ENCODE data around the gene ZDHHC3.

DNA sequence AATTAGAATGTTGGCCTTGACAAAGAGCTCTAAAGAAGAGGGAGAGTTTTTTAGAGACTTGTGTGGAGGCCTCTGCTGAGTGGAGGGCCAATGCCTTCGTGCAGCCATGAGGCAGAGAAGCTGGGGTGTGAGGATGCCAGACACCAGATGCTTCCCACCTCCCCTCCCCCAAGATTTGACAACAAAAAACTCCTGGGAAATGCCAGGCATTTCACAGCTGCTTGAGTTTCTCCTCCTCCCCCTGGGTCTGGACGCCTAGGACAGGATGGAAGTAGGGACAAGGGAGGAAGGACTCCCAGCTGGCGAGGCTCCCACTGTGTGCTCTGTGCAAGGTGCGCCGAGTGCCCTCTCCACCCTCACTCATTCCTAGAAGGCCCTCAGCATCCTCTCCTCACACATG, 81.5 kb downstream of the ZDHHC3 start:
- TF ChIP-seq, protein P1, sequence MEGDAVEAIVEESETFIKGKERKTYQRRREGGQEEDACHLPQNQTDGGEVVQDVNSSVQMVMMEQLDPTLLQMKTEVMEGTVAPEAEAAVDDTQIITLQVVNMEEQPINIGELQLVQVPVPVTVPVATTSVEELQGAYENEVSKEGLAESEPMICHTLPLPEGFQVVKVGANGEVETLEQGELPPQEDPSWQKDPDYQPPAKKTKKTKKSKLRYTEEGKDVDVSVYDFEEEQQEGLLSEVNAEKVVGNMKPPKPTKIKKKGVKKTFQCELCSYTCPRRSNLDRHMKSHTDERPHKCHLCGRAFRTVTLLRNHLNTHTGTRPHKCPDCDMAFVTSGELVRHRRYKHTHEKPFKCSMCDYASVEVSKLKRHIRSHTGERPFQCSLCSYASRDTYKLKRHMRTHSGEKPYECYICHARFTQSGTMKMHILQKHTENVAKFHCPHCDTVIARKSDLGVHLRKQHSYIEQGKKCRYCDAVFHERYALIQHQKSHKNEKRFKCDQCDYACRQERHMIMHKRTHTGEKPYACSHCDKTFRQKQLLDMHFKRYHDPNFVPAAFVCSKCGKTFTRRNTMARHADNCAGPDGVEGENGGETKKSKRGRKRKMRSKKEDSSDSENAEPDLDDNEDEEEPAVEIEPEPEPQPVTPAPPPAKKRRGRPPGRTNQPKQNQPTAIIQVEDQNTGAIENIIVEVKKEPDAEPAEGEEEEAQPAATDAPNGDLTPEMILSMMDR (IDR thresholded peaks at IDR 0.05; ENCODE audit: low read depth, low read length, poor library complexity, severe bottlenecking), result no peak
- TF ChIP-seq EZH2phosphoT487 (IDR thresholded peaks at IDR 0.05; ENCODE audit: borderline replicate concordance, low read length), result no peak

All from DOHH2 (cell line).